ENCODE results near the gene SMCHD1.

GRCh38 chr18:2627821-2628276, 27.7 kb upstream of the SMCHD1 start:
- no peak for TF ChIP-seq CTCF (IDR thresholded peaks at IDR 0.05)
- TF ChIP-seq ATF2 (CRISPR knock-in tag; IDR thresholded peaks at IDR 0.05; ENCODE audit: borderline replicate concordance, low read depth), result no peak
- TF ChIP-seq SP1 (CRISPR knock-in tag; conservative IDR thresholded peaks at IDR 0.05), result no peak
- TF ChIP-seq GTF2I (CRISPR knock-in tag; conservative IDR thresholded peaks at IDR 0.05), result no peak
- no peak for TF ChIP-seq RELA (CRISPR knock-in tag; IDR thresholded peaks at IDR 0.05; ENCODE audit: borderline replicate concordance)
- no peak for TF ChIP-seq CREM (CRISPR knock-in tag; IDR thresholded peaks at IDR 0.05)
- no peak for TF ChIP-seq ZNF512 (CRISPR knock-in tag; IDR thresholded peaks at IDR 0.05; ENCODE audit: borderline replicate concordance)
- no peak for TF ChIP-seq USF2 (CRISPR knock-in tag; IDR thresholded peaks at IDR 0.05)
